Neural cell (in vitro differentiated cells): ENCODE data around the gene CLEC16A.

Experiments
- CTCF ChIP-seq: fragments of 450-650 bp; IDR thresholded peaks from 2 replicates; pipeline ENCODE4 v1.5.1; 2014; ENCODE audit warnings: antibody characterized with exemption, mild to moderate bottlenecking, moderate library complexity; ENCODE audit not compliant: poor library complexity, severe bottlenecking
- REST ChIP-seq: IDR thresholded peaks from 2 replicates; pipeline ENCODE4 v1.6.1; 2012; ENCODE audit warnings: borderline replicate concordance

GRCh38 chr16:10906914-10907756 lies 37.2 kb upstream of the CLEC16A start:
- TF ChIP-seq REST (no peak), CTCF (no peak)
